ENCODE results near the gene INS.
"Not testable (repeated sequence)": the region's sequence is repeated elsewhere in the genome, so short reads cannot be mapped to it uniquely, and the experiment has no call there.

The INS gene

GRCh38 chr11:2198621-2199365 is 37.8 kb upstream of the INS start:
- no peak for DNase-seq

DNA sequence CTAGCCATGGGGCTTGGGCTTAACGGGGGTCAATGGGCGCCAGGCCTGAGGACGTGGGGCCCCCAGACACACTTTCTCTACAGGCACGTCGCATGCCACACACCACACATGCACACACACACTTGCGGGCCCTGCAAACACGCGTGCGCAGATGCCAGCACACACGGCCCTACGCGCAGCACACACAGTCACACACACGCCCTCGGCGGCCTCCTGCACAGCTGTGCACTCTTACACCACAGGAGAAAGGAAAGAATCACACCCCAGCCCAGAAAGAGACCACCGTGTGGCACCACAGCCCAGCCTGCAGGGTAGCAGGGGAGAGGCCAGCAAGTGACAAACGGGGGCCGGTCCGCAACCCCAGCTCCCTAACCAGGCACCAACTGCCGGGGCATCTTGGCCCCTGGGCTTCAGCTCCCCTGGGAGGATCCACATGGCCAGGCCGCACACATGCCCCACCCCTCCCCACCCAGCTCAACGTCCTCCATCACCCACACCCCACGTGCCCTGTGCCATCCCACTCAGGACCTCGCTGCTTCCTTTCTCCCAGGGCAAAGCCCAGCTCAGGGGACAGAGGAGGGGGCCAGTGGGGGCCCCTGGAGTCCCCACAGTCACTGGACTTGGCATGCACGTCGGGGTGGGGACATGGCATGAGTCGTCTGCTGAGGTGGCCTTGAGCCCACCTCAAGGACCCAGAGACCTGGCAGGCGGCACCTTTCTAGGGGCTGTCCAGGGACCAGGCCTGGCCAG is 36.9 kb upstream of the INS start:
- no peak for DNase-seq

- DNase-seq, result peak; percentile 63 to 73
Measured at GRCh38 chr11:2196970-2197770, 36.2 kb upstream of the INS start.

GRCh38 chr11:2195756-2196088 is 34.7 kb upstream of the INS start:
- no peak for DNase-seq

- DNase-seq, result peak; percentile 58
Measured at GRCh38 chr11:2194877-2195755, 34.1 kb upstream of the INS start.

DNA sequence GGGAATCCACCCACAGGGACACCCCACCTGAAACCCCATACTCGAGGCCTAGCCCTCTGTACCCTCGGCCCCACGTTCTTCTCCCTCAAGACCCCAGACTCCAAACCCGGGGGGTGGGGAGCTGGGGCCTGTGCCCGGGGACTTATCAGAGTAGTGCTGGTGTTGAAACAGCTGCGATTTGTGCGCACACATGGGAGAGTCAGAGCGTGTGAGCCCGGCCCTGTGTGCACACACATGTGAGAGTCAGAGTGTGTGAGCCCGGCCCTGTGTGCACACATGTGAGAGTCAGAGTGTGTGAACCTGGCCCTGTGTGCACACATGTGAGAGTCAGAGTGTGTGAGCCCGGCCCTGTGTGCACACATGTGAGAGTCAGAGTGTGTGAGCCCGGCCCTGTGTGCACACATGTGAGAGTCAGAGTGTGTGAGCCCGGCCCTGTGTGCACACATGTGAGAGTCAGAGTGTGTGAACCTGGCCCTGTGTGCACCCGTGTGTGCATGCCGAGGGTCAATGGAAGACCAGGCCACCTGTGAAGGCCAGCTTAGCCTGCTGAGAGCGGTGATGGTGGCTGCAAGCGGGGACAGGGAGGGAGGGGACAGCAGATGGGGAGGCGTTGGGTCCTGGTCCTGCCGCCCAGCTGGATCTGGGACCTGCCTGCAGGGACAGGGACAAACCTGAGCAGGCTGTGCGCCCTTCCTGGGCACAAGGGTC is 33.0 kb upstream of the INS start:
- DNase-seq, result not testable (repeated sequence)

- no peak for DNase-seq
Measured at GRCh38 chr11:2193099-2193887, 32.3 kb upstream of the INS start.

DNA sequence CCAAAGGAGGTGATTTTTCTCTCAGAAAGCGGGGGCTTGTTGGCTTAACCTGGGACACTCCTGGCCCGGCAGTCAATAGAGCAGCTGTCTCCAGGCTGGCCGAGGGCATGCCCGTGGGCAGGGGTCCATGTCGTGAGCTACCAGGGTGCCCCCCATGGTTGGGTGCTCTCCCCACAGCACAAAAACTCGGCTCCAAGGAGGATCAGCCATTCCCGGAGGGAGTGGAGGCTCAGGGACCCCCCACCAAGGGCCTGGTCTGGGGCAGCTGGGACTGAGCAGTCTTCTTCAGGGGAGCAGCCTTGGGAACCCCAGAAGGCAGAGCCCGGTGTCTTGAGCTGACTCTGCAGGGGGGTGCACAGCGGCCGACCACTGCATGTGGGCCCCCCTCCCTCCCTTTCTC is 31.4 kb upstream of the INS start:
- DNase-seq, result no peak

- DNase-seq, result no peak
Measured at GRCh38 chr11:2191883-2192282, 30.9 kb upstream of the INS start.

GRCh38 chr11:2190657-2191471 is 29.9 kb upstream of the INS start:
- no peak for DNase-seq

GRCh38 chr11:2189938-2190656 is 29.1 kb upstream of the INS start:
- no peak for DNase-seq

- no peak for DNase-seq
Measured at GRCh38 chr11:2188745-2189144, 27.7 kb upstream of the INS start.

DNA sequence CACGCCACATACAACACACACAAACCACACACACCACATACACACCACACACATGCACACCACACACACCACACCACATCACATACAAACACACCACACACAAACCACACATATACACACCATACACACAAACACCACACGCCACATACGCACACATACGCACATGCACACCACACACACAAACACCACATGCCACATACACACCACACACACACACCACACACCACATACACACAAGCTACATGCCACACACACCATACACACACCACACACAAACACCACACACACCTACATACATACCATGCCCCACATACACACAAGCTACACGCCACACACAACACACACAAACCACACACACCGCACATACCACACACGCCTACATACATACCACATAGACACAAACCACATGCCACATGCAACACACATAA is 26.3 kb upstream of the INS start:
- no peak for DNase-seq

DNA sequence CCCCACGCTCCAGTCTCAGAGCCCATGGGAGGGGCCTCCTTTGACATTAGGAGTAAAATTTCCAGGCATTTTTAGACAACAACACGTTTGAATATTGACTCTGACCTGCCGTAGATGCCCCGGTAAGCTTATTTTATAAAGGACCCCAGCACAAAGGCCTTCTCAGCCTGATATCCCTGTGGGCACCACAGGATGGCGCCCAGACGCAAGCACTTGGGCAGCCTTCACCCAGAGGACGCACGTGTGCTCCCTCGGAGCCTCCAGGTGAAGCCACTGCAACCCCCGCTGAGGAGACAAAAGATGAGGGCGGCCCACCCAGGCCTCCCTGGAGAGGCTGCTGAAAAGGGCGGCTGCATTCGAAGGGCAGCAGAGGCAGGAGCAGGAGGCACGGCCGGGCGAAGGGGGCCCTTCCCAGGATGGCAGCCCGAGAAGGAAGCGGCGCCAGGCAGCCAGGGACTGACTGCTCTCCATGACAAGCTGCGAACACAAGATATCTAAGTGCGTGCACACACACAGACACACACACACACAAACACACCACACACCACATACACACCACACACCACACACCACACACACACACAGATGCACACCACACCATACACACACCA is 25.8 kb upstream of the INS start:
- peak; percentile 27 to 40 for DNase-seq

GRCh38 chr11:2185324-2186085 is 24.5 kb upstream of the INS start:
- DNase-seq, result no peak

GRCh38 chr11:2182692-2183474 is 21.9 kb upstream of the INS start:
- DNase-seq, result no peak

GRCh38 chr11:2182075-2182474 is 21.1 kb upstream of the INS start:
- DNase-seq, result no peak
